SU-DHL-6 (cell line): ENCODE measurements around the gene CBFA2T2.

ENCODE experiments used
- H2AFZ ChIP-seq: fragments of 200-600 bp; sonication (generic); 2 replicates; pipeline ENCODE4 v1.6.1; 2014; ENCODE audit warnings: low read depth, mild to moderate bottlenecking, moderate library complexity, mixed read lengths, antibody characterized with exemption, low read length; ENCODE audit not compliant: severe bottlenecking
- H3F3A ChIP-seq: fragments of 200-600 bp; shearing (Covaris generic); 2 replicates; pipeline ENCODE4 v1.6.0; 2016; ENCODE audit warnings: antibody characterized with exemption, mild to moderate bottlenecking; ENCODE audit not compliant: insufficient read depth
- H3K27ac ChIP-seq: fragments of 200-600 bp; sonication (generic); 2 replicates; pipeline ENCODE4 v1.5.1; 2016; ENCODE audit warnings: low read depth, mild to moderate bottlenecking, low read length, moderate library complexity, mixed read lengths
- H3K27me3 ChIP-seq: fragments of 200-600 bp; sonication (generic), shearing (Covaris generic); 2 replicates; pipeline ENCODE4 v1.6.0; 2014; ENCODE audit warnings: mild to moderate bottlenecking, low read length
- H3K36me3 ChIP-seq: fragments of 200-600 bp; sonication (generic); 2 replicates; pipeline ENCODE4 v1.6.1; 2014; ENCODE audit warnings: mild to moderate bottlenecking, low read length, mixed read lengths
- H3K4me2 ChIP-seq: fragments of 300-600, 200-600 bp; shearing (Covaris generic), sonication (generic); 2 replicates; pipeline ENCODE4 v1.6.0; 2014; ENCODE audit warnings: low read length, low read depth, mild to moderate bottlenecking; ENCODE audit not compliant: poor library complexity, severe bottlenecking
- H3K4me3 ChIP-seq: fragments of 200-600 bp; sonication (generic); 2 replicates; pipeline ENCODE4 v1.5.1; 2014; ENCODE audit warnings: antibody characterized with exemption, low read length, mild to moderate bottlenecking, mixed read lengths; ENCODE audit not compliant: insufficient read depth, poor library complexity, severe bottlenecking
- H3K79me2 ChIP-seq: fragments of 200-600 bp; sonication (generic); 2 replicates; pipeline ENCODE4 v1.6.1; 2014; ENCODE audit warnings: mild to moderate bottlenecking, low read length, moderate library complexity; ENCODE audit not compliant: insufficient read depth
- H3K9ac ChIP-seq: fragments of 200-600 bp; sonication (generic); 2 replicates; pipeline ENCODE4 v1.7.0; 2014; ENCODE audit warnings: mild to moderate bottlenecking, low read length
- H3K9me2 ChIP-seq: fragments of 200-600 bp; sonication (generic); replicated peaks from 2 replicates; pipeline ENCODE4 v1.6.1; 2014; ENCODE audit warnings: low read length; ENCODE audit not compliant: insufficient read depth
- H3K9me3 ChIP-seq: fragments of 200-600 bp; sonication (generic); 2 replicates; pipeline ENCODE4 v1.6.1; 2014; ENCODE audit warnings: low read length, mixed read lengths; ENCODE audit not compliant: insufficient read depth
- H4K20me1 ChIP-seq: fragments of 200-600 bp; sonication (generic); 2 replicates; pipeline ENCODE4 v1.6.1; 2014; ENCODE audit warnings: low read depth, mild to moderate bottlenecking, antibody characterized with exemption, low read length, moderate library complexity, mixed read lengths
- EZH2phosphoT487 ChIP-seq: fragments of 200-600 bp; sonication (generic), shearing (Covaris generic); conservative IDR thresholded peaks from 2 replicates; pipeline ENCODE4 v1.6.1; 2018; ENCODE audit warnings: mild to moderate bottlenecking, antibody characterized with exemption, low read length, moderate library complexity, mixed read lengths
- TF ChIP-seq, protein P1 (sequence below): fragments of 200-600 bp; sonication (generic); IDR thresholded peaks from one replicate; pipeline ENCODE4 v1.5.1; 2017; ENCODE audit warnings: antibody characterized with exemption, mild to moderate bottlenecking, low read length, moderate library complexity; ENCODE audit not compliant: insufficient read depth, poor library complexity, severe bottlenecking

Gene CBFA2T2

DNA sequence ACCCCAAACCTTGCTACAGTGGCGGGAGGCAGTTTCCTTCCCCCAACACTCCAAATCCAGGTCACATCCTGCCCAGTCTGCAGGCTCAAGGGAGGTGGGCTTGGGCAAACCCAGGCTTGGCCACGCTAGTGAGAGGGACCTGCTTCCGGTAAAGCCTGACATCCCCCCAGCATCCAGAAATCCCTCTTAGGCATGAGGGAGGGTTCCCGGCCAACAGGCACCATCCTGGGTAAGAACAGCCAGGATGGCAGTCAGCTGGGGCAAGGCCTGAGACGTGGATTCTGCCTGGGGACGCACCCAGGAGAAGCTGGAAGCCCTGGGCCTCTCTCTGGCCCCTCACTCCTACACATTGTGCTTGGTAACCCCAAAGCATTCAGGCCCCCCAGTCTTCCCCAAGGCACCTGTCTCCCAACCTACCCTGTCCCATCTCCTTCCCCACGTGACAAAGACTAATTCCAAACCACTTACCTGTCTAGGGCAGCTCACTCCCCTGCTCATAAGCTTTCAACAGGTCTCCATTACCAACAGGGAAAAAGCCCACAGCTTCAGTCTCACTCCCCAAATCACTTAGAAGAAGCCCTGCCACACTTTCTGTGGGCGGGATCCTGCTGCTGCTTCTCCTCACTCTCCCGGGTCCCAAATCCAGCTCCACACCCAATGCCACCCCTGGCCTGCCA lies 174.3 kb downstream of the CBFA2T2 start:
- no peaks in the 10 kb centered on the region for H4K20me1 ChIP-seq
- H3K79me2 ChIP-seq, result peaks cover 17% of the 10 kb centered on the region; the same call in 1 of the 2 replicates
- H3F3A ChIP-seq, result peaks cover 29% of the 10 kb centered on the region
- no peaks in the 10 kb centered on the region for H3K9me3 ChIP-seq
- peak overlapping the region; percentile 75 for H3K27ac ChIP-seq
- no peaks in the 10 kb centered on the region for H3K9me2 ChIP-seq
- no peak overlapping the region for H2AFZ ChIP-seq
- TF ChIP-seq EZH2phosphoT487, result no peak
- TF ChIP-seq, protein P1, sequence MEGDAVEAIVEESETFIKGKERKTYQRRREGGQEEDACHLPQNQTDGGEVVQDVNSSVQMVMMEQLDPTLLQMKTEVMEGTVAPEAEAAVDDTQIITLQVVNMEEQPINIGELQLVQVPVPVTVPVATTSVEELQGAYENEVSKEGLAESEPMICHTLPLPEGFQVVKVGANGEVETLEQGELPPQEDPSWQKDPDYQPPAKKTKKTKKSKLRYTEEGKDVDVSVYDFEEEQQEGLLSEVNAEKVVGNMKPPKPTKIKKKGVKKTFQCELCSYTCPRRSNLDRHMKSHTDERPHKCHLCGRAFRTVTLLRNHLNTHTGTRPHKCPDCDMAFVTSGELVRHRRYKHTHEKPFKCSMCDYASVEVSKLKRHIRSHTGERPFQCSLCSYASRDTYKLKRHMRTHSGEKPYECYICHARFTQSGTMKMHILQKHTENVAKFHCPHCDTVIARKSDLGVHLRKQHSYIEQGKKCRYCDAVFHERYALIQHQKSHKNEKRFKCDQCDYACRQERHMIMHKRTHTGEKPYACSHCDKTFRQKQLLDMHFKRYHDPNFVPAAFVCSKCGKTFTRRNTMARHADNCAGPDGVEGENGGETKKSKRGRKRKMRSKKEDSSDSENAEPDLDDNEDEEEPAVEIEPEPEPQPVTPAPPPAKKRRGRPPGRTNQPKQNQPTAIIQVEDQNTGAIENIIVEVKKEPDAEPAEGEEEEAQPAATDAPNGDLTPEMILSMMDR, result no peak
- peak overlapping the region; percentile 86 for H3K9ac ChIP-seq
- H3K27me3 ChIP-seq, result no peaks in the 10 kb centered on the region
- 0 out of 2 replicates have a peak, but pooled peaks cover 3% of the 10 kb centered on the region for H3K36me3 ChIP-seq
- H3K4me3 ChIP-seq, result peak overlapping the region; percentile 77
- H3K4me2 ChIP-seq, result peak overlapping the region; percentile 90

DNA sequence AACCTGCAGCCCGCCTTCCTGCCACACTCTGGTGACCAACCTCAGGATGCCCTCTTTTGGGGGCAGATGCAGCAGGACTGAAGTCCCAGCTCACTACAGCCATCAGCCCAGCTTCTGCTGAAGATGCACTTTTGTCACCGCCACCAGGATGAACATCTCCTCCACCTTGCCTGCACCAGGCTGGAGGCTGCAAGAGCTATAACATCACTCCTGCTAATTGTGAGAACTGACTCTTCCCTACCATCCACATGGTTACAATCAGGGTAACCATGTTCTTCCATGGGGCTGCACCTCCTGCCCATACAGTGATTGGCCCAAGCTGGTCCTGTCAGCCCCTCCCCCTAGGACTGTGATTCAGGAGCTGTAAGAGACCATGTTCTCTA lies 174.9 kb downstream of the CBFA2T2 start:
- Histone ChIP-seq H3F3A (peaks cover 34% of the 10 kb centered on the region), H2AFZ (no peak overlapping the region), H3K79me2 (peaks cover 17% of the 10 kb centered on the region; the same call in 1 of the 2 replicates), H3K27ac (peak overlapping the region; percentile 75), H3K4me2 (peak overlapping the region; percentile 90), H3K27me3 (no peaks in the 10 kb centered on the region), H3K36me3 (0 out of 2 replicates have a peak, but pooled peaks cover 3% of the 10 kb centered on the region), H3K4me3 (no peak overlapping the region), H3K9me2 (no peaks in the 10 kb centered on the region), H4K20me1 (no peaks in the 10 kb centered on the region), H3K9me3 (no peaks in the 10 kb centered on the region), H3K9ac (peak overlapping the region; percentile 86)
- no peak for TF ChIP-seq EZH2phosphoT487
- TF ChIP-seq, protein P1, result no peak

DNA sequence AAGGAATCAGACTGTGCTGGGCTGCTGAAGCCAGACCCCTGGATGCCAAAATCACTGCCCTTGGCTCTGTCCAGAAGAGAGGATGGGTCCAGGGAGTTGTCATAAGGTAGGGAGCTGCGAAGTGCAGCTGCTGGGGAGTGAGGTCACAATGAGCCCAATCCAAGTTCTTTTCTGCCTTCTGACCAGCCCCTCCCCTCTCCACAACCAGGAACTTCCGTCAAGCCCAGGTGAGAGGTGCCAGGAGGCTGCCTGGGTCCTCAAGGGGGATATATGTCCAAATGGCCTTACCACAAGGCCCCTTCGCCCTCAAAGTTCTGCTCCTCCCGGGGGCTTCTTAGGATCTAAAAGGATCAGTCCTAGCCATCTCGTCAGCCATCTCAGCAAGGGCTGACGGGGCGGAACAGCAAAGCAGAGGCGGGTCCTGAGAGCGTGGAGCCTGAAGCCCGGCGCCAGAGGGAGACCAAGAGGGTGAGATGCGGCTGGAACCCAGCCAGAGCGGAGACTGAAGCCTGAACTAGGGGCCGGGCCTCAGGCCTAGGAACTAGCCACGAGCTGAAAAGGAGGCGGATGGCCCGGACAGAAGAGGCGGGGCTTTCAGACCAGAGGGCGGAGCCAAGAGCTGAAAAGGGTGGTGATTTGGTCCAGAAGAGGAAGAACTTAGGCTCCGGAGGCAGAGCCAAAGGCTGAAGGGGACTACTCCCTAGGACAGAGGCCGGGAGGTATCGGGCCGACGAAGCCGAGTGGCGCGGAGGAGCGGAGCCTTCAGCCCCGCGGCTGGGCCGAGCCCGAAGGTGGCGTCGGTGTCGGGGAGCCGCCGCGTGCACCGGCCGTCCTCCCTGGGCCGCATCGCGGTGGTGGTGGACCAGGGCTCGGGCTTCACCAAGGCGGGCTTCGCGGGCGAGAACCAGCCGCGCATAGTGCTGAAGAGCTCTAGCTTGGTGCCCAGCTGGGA lies 176.7 kb downstream of the CBFA2T2 start, which contains the start of gene ACTL10:
TSS of gene ACTL10 (plus strand) at position 651 of the 952 bp plus-strand sequence. CDS start 555 bp downstream, outside the sequence.
- TF ChIP-seq, protein P1, result no peak
- no peak for TF ChIP-seq EZH2phosphoT487
- Histone ChIP-seq H3K9ac (peak within 1 kb of the TSS; percentile 86), H3F3A (peaks cover 38% of the 10 kb centered on the region), H3K36me3 (0 out of 2 replicates have a peak, but pooled peaks cover 3% of the 10 kb centered on the region), H2AFZ (peak within 1 kb of the TSS; percentile 4), H3K4me2 (peak within 1 kb of the TSS; percentile 68), H3K79me2 (peaks cover 22% of the 10 kb centered on the region; the same call in 1 of the 2 replicates), H3K9me2 (no peaks in the 10 kb centered on the region), H3K4me3 (peak within 1 kb of the TSS; percentile 49), H3K27me3 (no peaks in the 10 kb centered on the region), H3K9me3 (no peaks in the 10 kb centered on the region), H3K27ac (peak within 1 kb of the TSS; percentile 78), H4K20me1 (no peaks in the 10 kb centered on the region)
